ENCODE results near the gene DPP10.

GRCh38 chr2:114507744-114508143, 65.3 kb downstream of the DPP10 start:
- TF ChIP-seq CTCF (IDR thresholded peaks at IDR 0.05) (no peak), EZH2 (IDR thresholded peaks at IDR 0.05) (no peak), EZH2phosphoT487 (IDR thresholded peaks at IDR 0.05) (no peak)

Data from neural progenitor cell (in vitro differentiated cells).